GM19351 (cell line): ENCODE results near the gene PTH2.

Experiments used
- ATAC-seq: cut with Tn5 transposase; IDR thresholded peaks from one replicate; pipeline ENCODE4 v1.9.1; 2021; ENCODE audit warnings: mild to moderate bottlenecking, moderate library complexity; ENCODE audit not compliant: unreplicated experiment

Gene PTH2

GRCh38 chr19:49432141-49433073 is 9.2 kb upstream of the PTH2 start:
- no peak for ATAC-seq

- ATAC-seq, result no peak
These were observed 8.1 kb upstream of the PTH2 start for GRCh38 chr19:49431330-49431749.

- ATAC-seq, result no peak
These were observed 7.6 kb upstream of the PTH2 start for GRCh38 chr19:49430678-49431329.

- no peak for ATAC-seq
These were observed 7.0 kb upstream of the PTH2 start for GRCh38 chr19:49430172-49430677.

- no peak for ATAC-seq
These were observed 5.6 kb upstream of the PTH2 start for GRCh38 chr19:49428547-49429451.

- ATAC-seq, result no peak
These were observed 4.8 kb upstream of the PTH2 start for GRCh38 chr19:49427855-49428546.

- ATAC-seq, result no peak
These were observed 4.1 kb upstream of the PTH2 start for GRCh38 chr19:49427339-49427738.

GRCh38 chr19:49425922-49426592 is 2.8 kb upstream of the PTH2 start:
- ATAC-seq, result no peak

GRCh38 chr19:49425178-49425577 is 1.9 kb upstream of the PTH2 start, which contains the start of gene GFY:
Gene GFY, plus strand, starts transcription at chr19:49425388. Its CDS starts 1,043 bp downstream, at chr19:49426431.
- ATAC-seq, result no peak

- ATAC-seq, result no peak
These were observed 703 bp upstream of the PTH2 start for GRCh38 chr19:49423985-49424303.

GRCh38 chr19:49422407-49423070 is 702 bp downstream of the PTH2 start:
- no peak for ATAC-seq

GRCh38 chr19:49421878-49422202 is 1.4 kb downstream of the PTH2 start:
- no peak for ATAC-seq

- ATAC-seq, result no peak
These were observed 2.0 kb downstream of the PTH2 start for GRCh38 chr19:49421039-49421877.

- no peak for ATAC-seq
These were observed 3.0 kb downstream of the PTH2 start for GRCh38 chr19:49420227-49420626.

- ATAC-seq, result no peak
These were observed 4.1 kb downstream of the PTH2 start for GRCh38 chr19:49419173-49419572.

- ATAC-seq, result no peak
These were observed 4.7 kb downstream of the PTH2 start for GRCh38 chr19:49418511-49418910.

- no peak for ATAC-seq
These were observed 6.2 kb downstream of the PTH2 start for GRCh38 chr19:49417088-49417487.

GRCh38 chr19:49415810-49416200 is 7.4 kb downstream of the PTH2 start:
- no peak for ATAC-seq
